GM23338 (cell line): Measurements from ENCODE around the gene THRB.

Experiments used
- CTCF ChIP-seq, 2 experiments: fragments of 200-600 bp in 1 of 2; sonication (generic) in 1 of 2; conservative IDR thresholded peaks; 2 replicates each; pipeline versions ENCODE4 v1.5.1 to v1.6.1; 2016 to 2017; ENCODE audit warnings: antibody characterized with exemption in 2 of 2, low read depth in 2 of 2, mild to moderate bottlenecking in 2 of 2, moderate library complexity in 1 of 2
- EZH2 ChIP-seq: fragments of 200-600 bp; sonication (generic); IDR thresholded peaks from one replicate; pipeline ENCODE4 v1.8.0; 2017; ENCODE audit warnings: antibody characterized with exemption, mild to moderate bottlenecking, low read depth; ENCODE audit not compliant: unreplicated experiment
- EZH2phosphoT487 ChIP-seq: fragments of 200-600 bp; sonication (generic); IDR thresholded peaks from one replicate; pipeline ENCODE4 v1.8.1; 2018; ENCODE audit warnings: antibody characterized with exemption; ENCODE audit not compliant: unreplicated experiment
- JUNB ChIP-seq: IDR thresholded peaks from one replicate; pipeline ENCODE4 v1.6.1; 2016; ENCODE audit warnings: antibody characterized with exemption; ENCODE audit not compliant: unreplicated experiment
- POLR2AphosphoS5 ChIP-seq: IDR thresholded peaks from 2 replicates; pipeline ENCODE4 v1.6.1; 2016; ENCODE audit warnings: antibody characterized with exemption, low read depth
- REST ChIP-seq: IDR thresholded peaks from one replicate; pipeline ENCODE4 v1.6.1; 2018; ENCODE audit warnings: antibody characterized with exemption; ENCODE audit not compliant: unreplicated experiment
- STAT1 ChIP-seq: IDR thresholded peaks from one replicate; pipeline ENCODE4 v1.6.1; 2016; ENCODE audit warnings: antibody characterized with exemption; ENCODE audit not compliant: unreplicated experiment

- no peak for TF ChIP-seq CTCF (conservative IDR thresholded peaks at IDR 0.05; ENCODE audit: low read depth in 2 of 2)
- TF ChIP-seq STAT1 = no peak
- no peak for TF ChIP-seq EZH2phosphoT487
- no peak for TF ChIP-seq EZH2
- TF ChIP-seq JUNB = no peak
- TF ChIP-seq REST = no peak
- TF ChIP-seq POLR2AphosphoS5 = no peak
Measured at GRCh38 chr3:24244491-24244890, 250.2 kb downstream of the THRB start.
